Islet of Langerhans (tissue), 1 donor: ENCODE data around the gene EPB41L4B.
A peak's percentile ranks its signal among the peaks of the same experiment; 100 is the strongest.

Experiments
- FAIRE-seq: peaks from one replicate; lab custom pipeline; 2011; peaks lifted over from hg19 to GRCh38; lab: Jason Lieb, UNC

Gene EPB41L4B

DNA sequence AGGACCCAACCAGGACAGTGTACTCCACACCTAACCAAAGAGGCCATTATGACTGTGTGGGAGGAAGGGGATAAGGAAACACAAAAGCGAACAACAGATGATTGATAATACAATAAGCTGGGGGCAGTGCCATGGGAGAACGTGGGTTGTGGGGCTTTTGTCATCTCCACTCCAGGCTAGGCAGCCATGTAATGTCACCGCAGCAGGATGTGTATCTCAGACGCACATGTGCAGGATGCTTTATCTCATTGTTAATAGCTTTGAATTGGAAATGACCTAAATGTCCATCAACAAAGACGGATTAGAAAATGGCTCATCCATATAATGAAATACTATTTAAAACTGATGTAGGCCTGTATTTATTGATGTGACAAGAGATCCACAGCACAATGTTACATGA lies 51.0 kb downstream of the EPB41L4B start:
- FAIRE-seq: no peak

DNA sequence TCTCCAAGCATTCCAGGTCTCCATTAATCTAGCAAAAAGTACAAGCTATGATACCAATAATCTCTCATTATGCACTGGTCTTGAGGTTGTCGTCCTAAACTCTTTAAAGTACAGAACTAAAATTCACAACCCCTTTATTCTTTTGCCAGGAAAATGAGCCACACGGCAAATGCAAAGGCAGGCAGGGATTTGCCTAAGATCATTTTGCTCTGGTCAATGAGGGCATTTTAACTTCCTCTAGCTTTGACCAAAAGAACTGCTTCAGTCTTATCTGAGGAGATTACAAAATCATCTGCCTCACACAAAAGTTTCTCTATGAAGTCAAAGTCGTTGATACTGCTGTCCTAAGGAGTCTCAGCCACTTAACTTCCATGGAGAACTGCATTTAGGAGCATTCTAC lies 51.8 kb downstream of the EPB41L4B start:
- no peak for FAIRE-seq

DNA sequence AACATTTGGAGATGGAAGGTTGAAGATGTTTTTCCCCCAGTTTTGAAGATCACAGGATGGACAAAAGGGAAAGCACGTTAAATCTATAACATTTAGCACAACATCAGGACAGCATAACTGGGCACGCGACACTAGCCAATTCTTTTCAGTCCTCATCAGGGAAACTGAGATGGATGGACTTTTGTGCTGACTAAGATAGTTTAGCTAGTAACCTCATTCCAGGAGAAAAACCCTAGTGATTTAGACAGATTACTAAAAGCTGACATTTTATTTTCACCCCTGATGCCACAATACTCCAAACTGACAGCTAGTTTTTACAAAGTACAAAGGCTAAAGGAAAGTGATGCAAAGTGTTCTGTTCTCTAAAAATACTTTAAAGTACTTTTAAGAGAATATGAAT lies 53.3 kb downstream of the EPB41L4B start:
- no peak for FAIRE-seq

DNA sequence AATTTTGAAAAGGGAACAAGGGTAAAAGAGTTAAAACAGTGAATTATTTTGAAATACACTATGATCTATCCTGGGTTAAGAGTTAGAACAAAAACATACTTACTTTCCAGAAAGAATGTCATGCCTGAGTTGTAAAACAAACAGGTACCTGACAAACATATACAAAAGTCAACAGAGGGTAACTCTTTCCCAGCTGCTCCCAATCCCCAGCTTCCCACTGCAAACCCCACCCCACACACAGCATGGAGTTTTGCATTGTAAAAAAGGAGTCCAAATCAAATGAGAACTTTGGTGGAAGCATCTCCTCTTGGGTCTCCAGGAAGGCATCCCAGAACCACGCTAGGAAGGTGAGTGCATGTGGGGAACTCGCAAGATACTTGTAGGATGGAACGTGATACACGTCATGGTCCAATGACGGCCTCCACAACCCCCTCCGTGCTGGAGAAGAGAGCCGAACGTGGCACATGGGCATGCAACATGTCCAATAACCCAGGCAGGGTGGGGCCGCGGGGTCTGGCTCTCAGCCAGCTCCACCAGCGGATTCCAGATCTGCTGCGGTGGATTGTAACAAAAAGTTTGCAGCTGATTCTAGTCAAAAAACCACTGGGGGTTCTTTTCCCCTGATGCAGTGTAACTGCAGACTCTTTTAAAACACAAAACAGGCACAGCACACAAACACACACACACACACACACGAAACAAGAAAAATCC lies 55.8 kb downstream of the EPB41L4B start:
- FAIRE-seq: no peak

DNA sequence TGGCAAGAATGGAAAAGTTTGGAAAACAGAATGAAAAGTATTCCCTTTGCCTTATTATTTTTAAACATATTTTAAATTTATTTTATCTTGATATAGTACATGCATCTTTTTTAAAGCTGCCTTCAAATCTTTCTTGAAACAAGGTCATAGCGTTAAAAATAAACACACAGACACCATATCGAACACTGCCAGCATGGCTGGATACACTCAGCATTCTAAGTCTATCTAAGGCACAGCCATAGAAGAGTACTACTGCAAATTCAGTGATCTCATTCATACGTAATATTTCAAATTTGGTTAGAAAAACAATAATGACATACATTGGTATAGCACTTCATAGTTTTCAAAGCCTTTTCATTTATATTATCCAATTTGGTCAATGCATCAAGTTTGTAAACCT lies 57.5 kb downstream of the EPB41L4B start:
- no peak for FAIRE-seq

DNA sequence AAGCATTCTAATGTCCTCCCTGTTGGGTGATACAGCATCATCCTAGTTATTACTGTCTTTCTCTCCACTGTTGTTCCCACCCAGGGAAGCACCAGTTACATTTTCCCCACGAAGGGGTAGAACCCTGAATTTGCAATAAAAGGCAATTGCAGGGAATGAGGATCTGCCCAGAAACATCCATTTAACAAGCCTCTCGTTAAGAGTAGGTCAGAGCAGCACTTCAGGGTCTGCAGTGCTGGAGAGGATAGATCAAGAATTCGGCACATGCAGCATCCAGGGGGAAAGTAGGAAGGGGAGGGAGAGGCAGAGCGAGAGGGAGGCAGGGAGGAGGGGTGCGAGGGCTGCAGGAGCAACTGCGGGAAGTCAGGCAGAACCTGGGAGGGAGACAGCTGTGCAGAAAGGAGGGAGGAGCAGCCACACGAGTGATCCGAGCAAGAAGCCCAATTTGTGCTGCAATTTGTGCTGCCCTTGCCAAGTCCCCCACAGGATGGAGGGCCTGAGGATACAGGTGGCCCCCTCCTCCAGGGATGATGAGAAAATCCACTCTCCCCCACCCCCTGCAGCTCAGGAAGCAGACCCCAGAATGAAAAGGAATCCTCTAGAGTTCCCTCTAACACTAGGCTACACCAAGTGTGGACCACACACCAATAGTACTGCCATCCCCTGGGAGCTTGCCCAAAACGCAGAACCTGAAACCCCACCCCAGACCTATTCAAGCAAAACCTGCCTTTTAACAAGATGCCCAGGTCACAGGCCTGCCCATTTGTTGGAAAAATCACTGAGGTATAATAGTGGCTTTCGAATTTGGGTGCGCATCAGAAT lies 62.2 kb downstream of the EPB41L4B start:
- FAIRE-seq: no peak

DNA sequence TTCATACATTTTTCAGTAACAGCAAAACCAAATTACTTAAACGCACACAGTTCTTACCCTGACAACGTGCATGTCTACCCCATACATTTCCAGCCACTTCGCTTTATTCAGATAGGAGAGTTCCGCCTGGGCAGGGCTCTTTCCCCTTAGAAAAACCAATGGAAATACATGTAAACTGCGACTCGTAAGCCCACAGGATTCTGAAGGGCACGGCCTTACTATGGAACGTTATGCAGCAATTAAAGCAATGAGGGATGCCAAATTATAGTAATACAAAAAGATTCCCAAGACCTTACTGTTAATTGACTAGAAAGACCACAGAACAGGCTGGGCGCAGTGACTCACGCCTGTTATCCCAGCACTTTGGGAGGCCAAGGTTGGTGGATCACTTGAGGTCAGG lies 64.5 kb downstream of the EPB41L4B start:
- FAIRE-seq: no peak

DNA sequence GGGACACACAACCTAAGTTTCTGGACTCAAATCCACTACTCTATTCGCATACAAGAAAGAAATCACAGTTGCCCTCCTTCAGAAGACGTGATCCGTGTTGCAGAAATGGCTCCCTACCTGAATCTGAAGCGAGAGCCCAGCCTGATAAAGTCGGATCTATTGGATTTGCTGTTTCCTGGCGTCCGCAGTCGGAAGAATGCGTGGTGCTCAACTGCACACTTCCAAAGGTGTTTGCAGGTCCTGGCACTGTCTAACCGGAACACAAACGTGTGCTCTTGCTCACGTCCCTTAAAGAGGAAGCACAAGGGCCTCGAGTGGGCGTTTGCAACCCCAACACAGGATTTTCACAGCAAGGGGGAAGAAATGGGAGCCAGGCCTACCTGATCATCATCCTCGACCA lies 65.5 kb downstream of the EPB41L4B start:
- no peak for FAIRE-seq

DNA sequence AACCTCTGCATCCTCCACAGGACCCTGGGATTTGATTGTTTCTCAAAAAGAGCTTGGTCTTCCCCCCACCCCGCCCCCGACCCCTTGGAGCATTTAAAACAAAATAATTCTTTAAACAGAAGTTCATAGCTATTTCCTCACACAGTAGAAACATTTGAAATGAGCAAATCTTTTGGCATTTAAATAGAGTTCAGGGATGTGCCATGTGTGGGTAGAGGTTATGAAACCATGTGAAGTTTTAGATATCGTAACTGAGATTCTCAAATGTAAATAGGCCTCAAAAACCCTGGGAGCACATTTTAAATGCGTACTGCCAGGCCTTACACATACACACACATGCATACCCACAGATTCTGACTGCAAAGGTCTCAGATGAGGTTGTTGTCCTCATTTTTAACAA lies 66.5 kb downstream of the EPB41L4B start:
- no peak for FAIRE-seq

DNA sequence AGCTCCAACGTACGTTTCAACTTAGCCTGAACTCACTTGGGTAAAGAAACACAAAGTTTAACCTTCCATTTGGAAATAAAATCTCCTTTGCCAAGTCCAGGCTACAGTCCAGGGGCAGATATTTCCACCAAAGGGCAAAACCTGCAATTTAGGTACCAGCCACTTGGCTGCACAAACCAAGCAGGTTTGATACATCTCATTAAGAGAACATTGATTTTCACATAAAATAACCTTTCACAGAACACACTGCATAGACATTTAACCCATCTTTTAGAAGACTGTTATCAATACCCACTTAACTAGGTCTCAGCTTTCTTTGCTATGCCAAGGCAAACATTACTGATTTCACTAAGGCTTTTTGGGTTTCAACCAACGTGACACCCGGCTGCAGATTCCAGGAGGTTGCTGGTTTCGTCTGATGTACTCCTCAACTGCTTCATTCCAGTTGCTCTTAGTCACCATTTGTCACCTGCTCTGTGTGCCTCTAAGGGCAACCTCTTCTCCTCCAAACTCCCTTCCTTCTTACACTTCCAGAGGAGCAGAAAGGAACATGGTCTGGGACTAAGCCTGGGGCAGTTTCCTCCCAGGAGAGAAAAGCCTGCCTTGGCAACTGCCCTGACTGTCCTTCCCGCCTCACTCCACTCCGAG lies 67.1 kb downstream of the EPB41L4B start:
- FAIRE-seq: no peak

DNA sequence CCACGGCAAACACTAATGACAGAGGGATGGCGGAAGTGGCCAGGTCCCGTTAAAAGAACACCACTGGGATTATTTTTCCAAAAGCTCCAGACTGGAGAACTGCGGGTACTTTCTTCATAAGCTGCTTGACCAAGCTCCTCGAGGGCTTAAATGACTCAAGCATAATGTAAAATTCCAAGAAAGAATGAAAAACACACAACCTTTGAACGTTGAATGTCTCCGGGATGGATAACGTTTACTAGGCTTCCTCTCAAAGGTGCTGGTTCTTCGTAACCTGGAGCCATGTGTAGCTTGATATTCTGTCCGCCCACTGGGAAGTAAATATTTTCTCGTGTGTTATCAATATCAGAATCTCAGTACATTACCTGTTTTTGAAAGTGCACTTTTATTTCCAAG lies 67.6 kb downstream of the EPB41L4B start:
- FAIRE-seq: no peak

DNA sequence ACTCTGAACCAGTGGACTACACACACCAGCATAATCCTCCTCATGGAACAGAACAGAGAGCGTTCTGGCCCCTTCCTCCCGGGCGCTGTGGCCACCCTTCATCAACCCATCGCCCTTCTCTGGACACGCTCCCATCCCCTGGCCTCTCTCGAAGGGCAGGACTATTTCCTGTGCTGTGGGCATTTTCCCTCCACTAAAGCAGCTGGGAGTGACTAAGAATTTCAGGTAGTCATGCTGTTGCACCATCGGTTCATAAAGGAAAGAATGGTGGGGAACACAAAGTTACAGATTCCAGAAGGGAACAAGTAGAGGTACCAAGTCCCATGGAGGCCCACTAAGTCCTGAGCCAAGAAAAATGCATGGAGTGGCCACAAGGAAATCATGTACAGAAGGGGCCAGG lies 68.6 kb downstream of the EPB41L4B start:
- no peak for FAIRE-seq

DNA sequence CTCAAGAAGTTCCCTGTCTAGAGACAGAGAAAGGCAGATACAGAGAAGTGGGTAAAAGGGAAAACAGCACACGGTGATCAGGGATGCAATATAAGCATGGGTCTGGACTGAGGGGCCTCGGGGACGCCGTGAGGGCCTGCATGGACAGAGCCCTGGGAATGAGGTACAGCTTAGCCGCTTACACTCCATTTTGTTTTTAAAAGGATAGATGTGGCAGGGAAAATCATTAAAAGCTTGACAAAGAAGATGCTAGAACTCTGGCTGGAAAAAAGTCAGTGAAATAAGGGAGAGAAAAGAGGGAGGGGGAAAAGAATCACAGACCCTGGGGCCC lies 69.1 kb downstream of the EPB41L4B start:
- FAIRE-seq: no peak

DNA sequence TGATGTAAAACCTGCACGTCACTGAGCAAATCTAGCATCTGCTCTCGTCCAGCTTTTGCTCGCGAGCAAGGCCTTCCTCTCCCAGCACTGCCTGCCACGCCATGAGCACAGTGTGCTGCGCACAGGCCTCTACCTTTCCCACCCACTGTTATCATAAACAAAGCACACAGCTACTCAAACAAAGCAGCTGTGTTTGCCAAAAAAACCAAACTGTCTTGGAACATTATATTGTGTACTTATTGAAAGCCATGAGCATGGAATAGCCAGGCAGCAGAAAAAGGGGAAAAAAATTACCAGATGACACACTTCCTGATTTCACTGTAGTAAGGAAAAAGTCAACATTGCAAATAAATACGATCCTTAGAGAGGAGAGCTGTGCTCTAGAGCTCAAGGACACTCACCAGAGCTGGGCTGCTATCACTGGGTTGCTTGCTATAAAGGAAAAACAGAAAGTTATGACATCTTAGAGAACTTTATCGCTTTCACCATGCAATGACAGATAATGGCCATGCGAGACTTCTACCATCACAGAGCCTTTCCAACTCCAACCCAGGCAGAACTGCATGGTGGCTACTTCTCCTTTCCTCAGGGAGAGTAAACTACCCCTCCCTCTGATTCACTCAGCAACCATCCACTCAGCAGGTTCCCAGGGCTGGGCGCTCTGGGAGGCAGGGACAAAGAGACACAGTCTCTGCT lies 69.6 kb downstream of the EPB41L4B start:
- FAIRE-seq: peak; percentile 85

DNA sequence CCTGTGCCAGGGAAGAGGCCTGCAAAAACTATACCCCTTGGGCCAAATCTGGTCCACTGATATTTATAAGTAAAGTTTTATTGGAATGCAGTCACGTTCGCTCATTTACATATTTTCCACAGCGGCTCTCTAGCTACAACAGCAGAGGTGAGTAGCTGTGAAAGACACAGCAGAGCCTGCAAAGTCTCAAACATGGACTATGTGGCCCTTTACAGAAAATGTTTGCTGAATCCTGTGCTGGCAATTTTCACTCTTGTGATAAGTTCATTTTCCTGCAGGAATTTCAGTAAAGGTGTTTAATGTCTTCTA lies 70.1 kb downstream of the EPB41L4B start:
- FAIRE-seq: peak; percentile 9

DNA sequence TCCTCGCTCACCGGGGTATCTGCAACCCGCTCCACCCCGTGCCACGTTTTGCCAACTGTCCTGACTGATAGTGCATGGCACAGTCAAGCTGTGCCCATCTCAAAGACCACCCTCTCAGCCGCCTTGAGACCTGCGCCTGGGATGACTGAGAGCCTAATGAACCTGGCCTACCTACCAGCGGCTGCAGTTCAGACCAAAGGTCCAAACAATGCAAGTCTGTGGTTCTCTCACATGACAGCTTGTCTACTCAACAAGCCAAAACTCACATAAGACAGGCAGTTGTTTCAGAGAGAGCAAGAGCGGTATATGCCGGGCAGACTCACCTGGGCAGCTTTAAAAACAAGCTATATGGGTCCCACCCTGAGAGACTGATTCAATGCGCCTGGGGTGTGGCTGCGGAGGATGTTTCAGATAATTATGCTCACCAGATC lies 70.5 kb downstream of the EPB41L4B start:
- FAIRE-seq: no peak

DNA sequence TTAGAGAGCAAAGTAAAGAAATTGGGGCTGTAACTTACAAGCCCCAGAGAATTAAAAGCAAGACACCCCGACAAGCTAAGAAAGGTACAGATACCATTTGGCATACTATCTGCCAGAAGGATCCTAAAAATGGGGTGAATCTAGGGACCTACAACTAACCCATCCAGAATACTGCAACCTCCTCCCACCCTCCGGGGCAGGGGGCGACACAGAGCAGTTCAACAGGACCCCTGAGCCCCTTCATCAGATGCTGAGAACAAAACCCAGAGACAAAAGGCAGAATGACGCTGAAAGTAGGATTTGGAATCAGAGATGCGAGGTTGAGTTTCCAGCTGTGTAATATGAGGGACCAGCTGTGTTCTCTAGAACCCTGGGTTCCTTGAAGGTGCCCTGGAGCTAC lies 71.2 kb downstream of the EPB41L4B start:
- FAIRE-seq: no peak

DNA sequence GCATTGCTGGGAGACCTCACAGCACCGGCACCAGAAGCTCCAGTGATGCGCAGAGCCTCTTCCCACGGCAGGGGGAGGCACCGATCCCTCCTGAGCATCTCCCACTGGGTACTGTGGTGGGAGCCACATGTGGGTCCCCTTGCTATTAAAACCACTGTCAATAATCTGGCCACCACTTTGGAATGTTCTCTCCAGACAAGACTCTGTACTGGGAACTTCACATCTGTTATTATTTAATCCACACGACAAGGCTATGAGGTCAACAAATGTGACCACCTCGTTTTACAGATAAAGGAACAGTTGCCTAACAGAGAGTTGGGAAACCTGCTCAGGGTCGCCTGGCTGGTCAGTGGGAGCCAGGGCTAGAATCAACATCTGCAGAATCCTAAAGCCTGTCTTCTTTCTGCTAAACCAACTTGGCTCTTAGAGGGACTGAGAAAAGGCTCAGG lies 72.7 kb downstream of the EPB41L4B start:
- FAIRE-seq: no peak

DNA sequence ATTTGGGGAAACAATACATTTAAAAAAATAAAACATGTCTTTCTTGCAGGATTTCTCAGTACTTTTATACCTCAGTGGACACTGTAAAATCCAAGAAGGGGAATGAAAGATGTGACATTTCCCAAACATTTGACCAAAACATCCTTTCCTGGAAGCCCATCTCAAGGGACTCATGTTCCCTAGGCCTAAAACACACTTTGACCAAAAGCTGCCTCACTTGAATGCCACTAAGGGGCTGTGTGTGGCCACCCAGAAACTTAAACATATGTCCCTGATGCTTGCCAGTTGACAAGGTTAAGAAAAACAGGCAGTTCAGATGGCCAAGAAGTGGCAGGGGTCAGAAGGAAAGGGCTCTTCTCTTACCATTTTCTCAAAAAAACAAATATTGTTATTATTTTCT lies 73.6 kb downstream of the EPB41L4B start:
- FAIRE-seq: no peak

DNA sequence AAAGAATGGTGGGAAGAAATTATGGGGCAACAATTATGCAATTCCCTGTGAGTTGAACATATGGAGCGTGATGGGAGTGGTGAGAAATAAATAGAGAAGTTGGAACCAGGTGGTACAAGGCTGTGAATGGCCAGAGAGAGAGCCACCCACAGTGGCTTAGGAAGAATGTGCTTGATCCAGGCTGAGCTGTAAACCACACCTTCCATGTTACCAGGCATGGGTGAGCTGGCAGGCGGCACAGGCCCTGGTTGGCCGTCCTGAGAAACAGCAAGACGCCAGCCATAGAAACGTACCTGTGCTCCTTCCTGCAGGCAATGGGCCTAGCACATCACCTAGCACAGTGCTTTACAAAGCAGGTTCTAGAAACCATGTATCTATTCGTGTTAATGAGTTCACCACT lies 74.3 kb downstream of the EPB41L4B start:
- no peak for FAIRE-seq

DNA sequence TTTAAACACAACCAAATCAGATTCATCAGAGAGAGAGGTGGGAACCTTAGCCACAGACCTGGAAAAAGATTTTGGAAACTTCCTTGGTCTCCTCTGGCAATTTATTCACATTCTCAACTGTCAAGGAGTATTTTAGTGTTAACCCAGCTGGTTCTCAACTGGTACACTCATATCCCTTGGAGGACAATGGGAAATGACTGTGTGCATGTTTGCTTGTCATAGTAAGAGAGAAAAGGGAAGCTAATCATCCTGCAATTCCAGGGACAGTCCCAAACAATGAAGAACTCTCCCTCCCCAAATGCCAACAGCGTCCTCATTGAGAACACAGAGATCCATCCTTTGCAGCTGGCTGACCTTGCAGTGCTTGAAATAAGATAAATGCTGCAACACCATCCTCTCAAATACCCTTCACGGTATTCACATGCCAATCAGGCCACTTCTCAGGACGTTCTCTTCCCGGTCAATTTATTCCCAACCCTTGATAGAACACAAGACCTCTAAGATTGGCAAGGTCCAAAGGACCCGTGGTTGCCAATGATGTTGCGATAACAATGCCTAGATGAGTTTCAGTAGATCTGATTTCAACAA lies 75.5 kb downstream of the EPB41L4B start:
- FAIRE-seq: no peak
